Measurements from ENCODE around the gene LDLRAD4.

Gene LDLRAD4

DNA sequence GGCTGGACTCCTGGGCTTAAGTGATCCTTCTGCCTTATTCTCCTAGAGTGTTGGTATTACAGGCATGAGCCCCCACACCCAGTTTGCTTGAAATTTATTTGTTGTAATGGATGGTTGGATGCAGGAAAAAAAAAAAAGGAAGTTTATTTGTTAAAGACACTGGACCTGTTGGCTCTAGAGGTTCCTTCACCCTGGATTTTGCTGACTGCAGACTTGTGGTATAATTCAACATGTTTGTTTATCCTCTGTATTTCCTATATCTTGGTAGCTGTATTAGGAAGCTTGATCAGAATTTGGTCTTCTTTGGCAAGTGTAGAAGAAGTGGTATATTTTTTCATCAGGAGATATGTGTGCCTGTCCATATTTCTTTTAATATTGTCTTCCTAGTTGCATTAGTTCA lies 138.7 kb downstream of the LDLRAD4 start:
- no peak for DNase-seq

DNA sequence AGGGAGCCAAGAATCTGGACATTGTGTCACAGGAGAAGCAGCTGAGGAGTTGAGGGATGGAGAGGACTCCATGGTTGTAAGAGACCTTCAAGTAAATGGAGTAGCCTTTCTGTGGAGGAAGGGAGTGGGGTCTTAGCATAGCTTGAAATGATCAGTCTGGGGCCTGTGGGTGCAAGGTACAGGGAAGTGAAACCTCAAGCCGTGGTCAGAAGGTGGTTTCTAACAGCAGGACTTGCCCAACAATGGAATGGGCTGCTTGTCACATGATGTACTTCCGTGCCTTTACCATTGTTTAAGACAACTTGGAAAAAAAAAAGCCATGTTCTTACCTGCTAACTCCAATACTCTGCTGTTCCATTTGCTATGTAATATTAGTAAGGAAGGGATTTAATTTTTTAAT lies 140.7 kb downstream of the LDLRAD4 start:
- DNase-seq, result no peak

DNA sequence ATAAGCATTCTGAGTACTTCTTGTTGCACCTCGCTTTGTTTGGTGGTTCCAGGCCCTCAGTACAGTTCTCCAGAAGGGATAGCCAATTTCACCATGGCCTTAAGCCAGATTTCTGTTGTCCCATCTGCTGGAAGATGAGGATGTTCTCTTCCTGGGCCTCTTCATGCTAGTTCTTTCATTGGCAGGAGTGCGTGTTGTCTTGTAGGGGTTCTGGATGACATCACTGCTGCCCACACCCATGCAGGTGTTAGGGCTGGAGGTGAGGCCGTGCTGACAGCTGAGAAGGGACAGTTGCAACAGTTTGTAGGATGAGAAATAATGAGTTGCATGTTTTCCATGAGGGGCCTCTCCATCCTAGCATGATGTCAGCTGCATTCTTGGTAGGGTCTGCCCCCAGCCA lies 142.9 kb downstream of the LDLRAD4 start:
- no peak for DNase-seq

- no peak for DNase-seq
These were observed 143.5 kb downstream of the LDLRAD4 start for GRCh38 chr18:13362051-13362450.

- no peak for DNase-seq
These were observed 144.0 kb downstream of the LDLRAD4 start for GRCh38 chr18:13362607-13363006.

- DNase-seq, result no peak
These were observed 144.8 kb downstream of the LDLRAD4 start for GRCh38 chr18:13363359-13363758.

GRCh38 chr18:13364721-13365205 lies 146.2 kb downstream of the LDLRAD4 start:
- no peak for DNase-seq

DNA sequence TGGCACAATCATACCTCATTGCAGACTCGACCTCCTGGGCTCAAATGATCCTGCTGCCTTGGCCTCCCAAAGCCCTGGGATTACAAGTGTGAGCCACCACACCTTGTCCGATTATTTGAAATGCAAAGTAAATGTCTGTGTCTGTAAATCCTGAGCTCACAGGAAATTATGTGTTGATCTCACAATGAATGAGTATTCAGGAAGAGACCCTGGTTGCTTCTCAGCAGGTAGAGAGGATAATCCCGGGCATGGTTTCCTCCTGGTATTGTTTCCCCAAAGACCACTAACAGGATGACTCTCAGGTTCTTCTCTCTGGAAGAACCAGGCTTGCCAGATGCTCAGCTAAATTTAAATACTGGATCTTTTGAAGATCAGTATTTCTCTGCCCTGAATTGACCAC lies 147.6 kb downstream of the LDLRAD4 start:
- DNase-seq, result no peak

- DNase-seq, result no peak
These were observed 148.0 kb downstream of the LDLRAD4 start for GRCh38 chr18:13366541-13366940.

DNA sequence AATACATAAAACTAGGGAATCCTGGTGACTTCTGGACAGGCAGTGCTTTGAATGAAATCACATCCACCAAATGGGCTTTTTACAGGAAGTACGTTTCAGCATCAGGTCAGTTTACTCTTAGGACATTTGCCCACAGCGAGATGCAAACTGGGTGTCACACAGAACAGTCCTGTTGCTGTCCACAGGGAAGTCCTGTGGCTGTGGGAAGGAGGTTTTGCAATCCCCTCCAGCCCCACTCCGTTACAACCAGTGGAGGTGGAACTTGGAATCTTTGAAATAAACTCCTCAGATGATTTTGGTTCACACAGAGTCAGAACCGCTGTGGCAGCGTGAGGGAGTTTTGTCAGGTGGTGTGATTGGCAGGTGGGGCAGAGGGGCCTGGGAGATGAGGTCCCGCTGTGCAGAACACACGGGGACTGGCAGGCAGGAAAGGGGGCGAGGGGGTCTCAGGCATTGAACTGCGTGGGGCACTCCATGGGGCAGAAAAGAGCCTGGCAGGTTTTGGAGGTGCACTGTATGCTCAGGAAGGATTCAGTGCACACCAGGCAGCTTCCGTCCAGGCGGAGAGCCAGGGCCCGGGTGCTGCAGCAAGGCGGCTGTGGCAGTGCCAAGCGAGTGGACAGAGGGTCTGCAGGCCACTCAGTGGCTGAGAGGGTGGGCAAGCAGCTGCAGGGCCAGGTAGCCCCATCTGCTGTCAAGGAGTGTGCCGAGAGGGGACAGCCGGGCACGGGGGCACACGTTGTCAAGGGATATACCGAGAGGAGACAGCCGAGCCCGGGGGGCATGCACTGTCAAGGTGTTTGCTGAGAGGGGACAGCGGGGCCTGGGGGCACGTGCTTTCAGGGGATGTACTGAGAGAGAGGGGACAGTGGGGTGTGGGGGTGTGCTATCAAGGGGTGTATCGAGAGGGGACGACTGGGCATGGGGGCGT lies 148.7 kb downstream of the LDLRAD4 start:
- DNase-seq, result no peak

- no peak for DNase-seq
These were observed 149.7 kb downstream of the LDLRAD4 start for GRCh38 chr18:13368080-13368813.

GRCh38 chr18:13369353-13369752 lies 150.8 kb downstream of the LDLRAD4 start:
- no peak for DNase-seq

GRCh38 chr18:13369756-13370510 lies 151.4 kb downstream of the LDLRAD4 start:
- DNase-seq, result no peak

GRCh38 chr18:13370995-13371625 lies 152.6 kb downstream of the LDLRAD4 start:
- no peak for DNase-seq

DNA sequence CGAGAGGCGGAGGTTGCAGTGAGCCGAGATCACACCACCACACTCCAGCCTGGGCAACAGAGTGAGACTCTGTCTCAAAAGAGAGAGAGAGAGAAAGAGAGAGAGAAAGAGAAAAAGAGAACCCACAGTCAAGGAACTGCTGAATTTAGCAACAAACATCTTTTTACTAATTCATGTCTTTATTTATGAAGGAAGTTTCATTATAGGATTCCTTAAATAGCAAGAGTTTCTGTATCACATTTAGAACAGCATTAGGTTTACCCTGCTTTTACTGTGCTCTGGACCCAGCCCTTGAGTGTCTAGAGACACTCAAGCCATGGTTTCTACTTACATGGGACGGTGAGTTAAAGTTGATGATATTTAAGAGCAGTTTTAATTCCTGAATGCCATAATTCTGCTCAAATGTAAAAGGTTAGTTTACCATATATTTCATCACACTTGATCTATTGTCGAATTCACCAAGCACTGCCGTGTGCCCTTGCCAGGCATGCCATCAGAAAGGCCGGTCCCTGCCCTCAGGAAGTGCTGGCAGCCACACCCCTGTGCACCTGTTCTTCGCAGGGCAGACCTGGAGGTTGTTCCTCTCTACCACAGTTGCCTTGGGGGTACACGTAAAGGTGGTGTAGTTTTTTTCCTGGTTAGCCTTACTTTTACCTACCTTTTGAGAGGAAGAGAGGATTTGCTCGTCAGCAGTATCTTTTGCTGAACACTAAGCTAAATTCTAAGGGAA lies 153.3 kb downstream of the LDLRAD4 start:
- no peak for DNase-seq

GRCh38 chr18:13372531-13372951 lies 154.0 kb downstream of the LDLRAD4 start:
- DNase-seq, result no peak

DNA sequence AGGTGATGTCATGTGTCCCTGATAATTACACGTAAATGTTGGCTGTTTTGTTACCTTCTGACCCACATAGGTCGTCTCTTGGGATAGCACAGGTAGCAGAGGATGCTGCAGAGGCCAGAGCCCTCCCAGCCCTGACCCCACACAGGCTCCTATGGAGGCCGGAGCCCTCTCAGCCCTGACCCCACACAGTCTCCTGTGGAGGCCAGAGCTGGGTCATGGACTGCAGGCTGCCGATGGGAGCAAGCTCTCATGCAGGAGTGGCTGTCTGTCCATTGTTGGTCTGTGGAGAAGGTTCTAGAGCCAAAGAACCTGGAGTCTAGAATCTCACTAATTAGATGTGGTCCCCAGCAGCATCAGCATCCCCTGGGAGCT lies 155.5 kb downstream of the LDLRAD4 start:
- DNase-seq, result no peak

DNA sequence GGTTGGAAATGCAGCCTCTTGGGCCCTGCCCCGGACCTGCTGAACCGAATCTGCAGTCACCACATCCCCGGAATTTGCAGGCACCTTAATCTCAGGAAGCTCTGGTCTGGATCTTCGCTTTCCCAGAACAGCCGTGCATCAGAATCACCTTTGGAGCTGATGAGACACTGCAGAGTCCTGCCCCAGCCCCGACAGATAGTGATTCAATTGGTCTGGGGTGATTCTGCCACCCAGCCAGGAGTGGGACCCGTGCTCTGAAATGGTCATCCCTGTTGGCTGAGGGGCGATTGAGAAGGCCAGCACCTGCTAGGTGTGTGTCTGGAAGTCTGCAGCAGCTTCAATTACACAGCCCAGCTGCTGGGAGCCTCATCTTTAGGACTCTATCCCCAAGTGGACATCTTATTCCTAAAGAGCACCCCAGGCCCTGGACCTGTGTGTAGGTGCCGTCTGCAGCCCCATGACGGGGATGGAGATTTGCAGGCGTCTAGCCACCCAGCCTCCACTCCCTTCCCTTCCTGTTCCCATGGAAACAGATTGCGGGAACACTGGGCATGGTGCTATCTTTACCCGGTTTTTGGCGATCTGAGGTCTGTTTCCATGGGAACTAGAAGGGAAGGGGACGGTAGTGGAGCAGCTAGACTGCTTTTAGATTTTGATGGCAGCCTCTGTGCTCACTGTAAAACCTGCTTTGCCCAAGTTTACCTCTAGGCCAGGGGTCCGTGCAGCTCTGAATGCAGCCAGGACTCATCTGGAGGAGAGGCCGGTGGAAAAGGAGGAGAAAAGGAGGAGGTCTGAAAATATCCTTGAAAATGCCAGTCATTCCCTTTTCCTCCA lies 156.1 kb downstream of the LDLRAD4 start:
- DNase-seq, result no peak

GRCh38 chr18:13375302-13376255 lies 157.0 kb downstream of the LDLRAD4 start:
- peak; percentile 77 to 80 for DNase-seq

All from activated CD4-positive, alpha-beta T cell treated with anti-CD3 and anti-CD28 coated beads for 4 hours (primary cell).